ENCODE data around the gene TULP4.

DNA sequence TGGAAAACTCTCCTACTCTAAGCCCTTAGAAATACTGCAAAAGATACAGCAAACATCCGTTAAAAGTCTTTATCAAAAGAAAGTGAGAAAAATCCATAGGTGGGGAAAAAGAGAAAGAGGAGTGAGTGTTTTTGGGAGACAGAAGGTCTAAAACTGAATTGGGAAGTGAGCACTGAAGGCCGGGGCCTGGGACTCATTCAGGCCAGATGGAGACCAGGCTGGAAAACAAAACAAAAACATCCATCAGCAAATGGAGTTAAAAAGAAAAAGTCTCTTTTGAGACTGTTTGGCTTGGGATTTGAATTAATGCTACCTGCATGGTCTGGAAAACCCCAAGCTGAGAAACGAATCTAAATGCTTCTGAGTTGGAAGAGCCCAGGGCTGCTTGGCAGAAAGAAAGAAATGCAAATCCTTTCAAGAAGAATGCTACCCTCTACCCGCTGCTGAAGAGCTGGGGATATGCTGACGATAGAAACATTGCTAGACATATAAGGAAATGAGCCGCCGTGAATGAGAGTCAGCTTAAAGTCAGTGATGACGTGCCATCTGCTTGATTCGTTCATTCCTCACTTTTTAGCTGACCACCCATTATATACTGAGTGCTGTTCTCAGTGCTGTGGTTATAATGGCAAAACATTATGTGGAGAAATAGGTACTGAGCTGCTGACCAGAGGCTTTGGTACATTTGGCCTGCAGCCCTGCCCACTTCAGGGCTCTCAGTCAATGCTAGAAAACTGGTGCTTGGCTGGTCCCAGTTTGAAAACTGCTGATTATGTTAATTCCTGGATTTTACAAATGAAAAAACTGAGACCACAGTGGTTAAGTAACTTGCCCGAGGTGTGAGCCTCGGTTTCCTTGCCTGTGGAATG, 28.0 kb upstream of the TULP4 start:
- TF ChIP-seq, protein P1, sequence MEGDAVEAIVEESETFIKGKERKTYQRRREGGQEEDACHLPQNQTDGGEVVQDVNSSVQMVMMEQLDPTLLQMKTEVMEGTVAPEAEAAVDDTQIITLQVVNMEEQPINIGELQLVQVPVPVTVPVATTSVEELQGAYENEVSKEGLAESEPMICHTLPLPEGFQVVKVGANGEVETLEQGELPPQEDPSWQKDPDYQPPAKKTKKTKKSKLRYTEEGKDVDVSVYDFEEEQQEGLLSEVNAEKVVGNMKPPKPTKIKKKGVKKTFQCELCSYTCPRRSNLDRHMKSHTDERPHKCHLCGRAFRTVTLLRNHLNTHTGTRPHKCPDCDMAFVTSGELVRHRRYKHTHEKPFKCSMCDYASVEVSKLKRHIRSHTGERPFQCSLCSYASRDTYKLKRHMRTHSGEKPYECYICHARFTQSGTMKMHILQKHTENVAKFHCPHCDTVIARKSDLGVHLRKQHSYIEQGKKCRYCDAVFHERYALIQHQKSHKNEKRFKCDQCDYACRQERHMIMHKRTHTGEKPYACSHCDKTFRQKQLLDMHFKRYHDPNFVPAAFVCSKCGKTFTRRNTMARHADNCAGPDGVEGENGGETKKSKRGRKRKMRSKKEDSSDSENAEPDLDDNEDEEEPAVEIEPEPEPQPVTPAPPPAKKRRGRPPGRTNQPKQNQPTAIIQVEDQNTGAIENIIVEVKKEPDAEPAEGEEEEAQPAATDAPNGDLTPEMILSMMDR (conservative IDR thresholded peaks at IDR 0.05; ENCODE audit: low read depth, low read length): no peak
- no peak for TF ChIP-seq EZH2 (IDR thresholded peaks at IDR 0.05; ENCODE audit: low read length, unreplicated experiment)

Measured in PC-3 (cell line).